NB4 (cell line): ENCODE measurements around the gene GMCL1.

Source experiments
- POLR2A ChIP-seq: IDR thresholded peaks from 2 replicates; pipeline ENCODE4 v1.6.1; 2011; ENCODE audit warnings: mild to moderate bottlenecking; ENCODE audit not compliant: insufficient read length; ENCODE audit errors: extremely low read depth
- TF ChIP-seq, protein P1 (sequence below): IDR thresholded peaks from one replicate; pipeline ENCODE4 v1.5.1; 2012; ENCODE audit warnings: low read depth, low read length

GRCh38 chr2:69846182-69847067 is 17.0 kb downstream of the GMCL1 start:
- TF ChIP-seq, protein P1, sequence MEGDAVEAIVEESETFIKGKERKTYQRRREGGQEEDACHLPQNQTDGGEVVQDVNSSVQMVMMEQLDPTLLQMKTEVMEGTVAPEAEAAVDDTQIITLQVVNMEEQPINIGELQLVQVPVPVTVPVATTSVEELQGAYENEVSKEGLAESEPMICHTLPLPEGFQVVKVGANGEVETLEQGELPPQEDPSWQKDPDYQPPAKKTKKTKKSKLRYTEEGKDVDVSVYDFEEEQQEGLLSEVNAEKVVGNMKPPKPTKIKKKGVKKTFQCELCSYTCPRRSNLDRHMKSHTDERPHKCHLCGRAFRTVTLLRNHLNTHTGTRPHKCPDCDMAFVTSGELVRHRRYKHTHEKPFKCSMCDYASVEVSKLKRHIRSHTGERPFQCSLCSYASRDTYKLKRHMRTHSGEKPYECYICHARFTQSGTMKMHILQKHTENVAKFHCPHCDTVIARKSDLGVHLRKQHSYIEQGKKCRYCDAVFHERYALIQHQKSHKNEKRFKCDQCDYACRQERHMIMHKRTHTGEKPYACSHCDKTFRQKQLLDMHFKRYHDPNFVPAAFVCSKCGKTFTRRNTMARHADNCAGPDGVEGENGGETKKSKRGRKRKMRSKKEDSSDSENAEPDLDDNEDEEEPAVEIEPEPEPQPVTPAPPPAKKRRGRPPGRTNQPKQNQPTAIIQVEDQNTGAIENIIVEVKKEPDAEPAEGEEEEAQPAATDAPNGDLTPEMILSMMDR = no peak
- no peak for TF ChIP-seq POLR2A
